HG02759 (cell line): ENCODE measurements around the gene CCDC33.

Experiments used
- ATAC-seq: cut with Tn5 transposase; IDR thresholded peaks from one replicate; pipeline ENCODE4 v1.9.1; 2021; ENCODE audit warnings: mild to moderate bottlenecking, moderate library complexity; ENCODE audit not compliant: unreplicated experiment

Gene CCDC33

DNA sequence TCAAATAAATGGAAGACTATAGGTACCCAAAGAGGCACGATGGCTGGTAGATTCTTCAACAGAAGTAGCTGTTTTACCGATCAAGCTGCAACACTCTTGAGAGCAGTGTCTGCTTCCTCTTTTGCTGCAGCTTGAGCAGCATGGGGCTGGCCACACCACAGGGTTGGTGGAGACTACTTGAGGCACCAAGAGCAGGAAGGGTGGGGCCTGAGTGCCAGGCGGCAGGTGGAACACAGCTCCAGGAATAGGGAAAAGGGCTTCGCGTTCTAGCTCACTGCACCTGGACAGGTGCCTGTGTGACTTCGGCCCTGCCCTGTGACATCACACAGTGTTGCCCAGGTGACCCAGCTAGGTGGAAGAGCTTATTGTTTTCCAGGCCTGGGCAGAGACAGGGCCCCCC lies at the start of gene CCDC33:
TSS of gene CCDC33 (plus strand) at position 365 of the 400 bp plus-strand sequence. CDS start 394 bp downstream, outside the sequence.
- no peak for ATAC-seq

DNA sequence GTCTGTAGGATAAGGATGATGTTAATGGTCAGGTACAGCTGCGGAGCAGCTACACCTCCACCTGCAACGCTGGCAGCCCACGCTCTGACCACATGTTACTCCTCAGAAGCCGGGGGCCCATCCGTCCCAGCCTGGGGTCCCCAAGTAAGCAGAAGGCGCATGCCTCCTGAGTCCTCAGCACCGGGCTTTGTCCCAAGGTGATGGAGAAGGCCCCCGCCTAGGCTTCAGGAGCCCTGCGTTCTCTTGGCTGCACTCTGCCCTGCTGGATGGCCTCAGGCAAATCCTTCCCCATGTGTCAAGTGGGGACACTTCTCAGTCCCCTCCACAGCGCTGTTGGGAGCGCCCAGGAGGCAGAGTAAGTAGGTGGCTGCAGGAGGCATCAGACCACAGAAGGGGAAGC lies 47.9 kb upstream of the CCDC33 start:
- ATAC-seq = no peak

- ATAC-seq = no peak
Observed at GRCh38 chr15:74191798-74192197, 44.3 kb upstream of the CCDC33 start.

DNA sequence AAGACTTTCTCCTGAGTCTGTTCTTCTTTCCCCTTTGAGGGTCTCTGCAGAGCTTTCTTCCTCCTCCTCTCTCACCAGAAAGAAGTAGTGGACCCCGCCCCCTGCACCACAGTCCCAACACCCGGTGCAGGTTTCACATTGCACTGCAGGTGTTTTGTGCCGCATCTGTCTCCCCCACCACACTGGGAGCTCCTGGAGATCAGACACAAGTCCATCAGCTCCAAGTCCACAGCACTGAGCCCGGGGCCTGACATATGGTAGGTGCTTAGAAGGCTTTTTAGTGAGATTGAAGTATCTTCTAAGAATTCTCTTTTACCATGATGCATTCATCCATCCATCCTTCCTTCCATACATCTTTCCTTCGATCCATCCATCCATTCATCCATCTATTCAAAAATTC lies 43.4 kb upstream of the CCDC33 start:
- no peak for ATAC-seq

DNA sequence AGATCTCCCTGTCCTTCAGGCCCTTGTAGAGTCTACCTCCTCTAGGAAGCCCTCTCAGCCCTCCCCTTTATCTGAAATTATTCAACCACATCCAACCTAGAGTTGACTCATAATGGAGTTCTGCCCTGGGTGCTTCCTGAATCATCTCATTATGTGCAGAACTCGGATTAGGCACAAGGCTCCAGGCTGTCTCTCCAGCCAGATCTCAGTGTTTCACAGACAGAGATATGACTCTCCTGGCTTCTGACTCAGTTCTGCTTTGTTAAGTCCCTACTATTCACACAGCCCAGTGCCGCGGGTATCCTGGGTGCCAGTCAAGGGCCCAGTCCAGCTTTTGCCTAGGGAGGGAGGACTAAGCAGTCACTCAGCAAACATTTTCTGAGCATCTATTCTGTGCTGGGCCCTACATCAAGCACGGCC lies 42.8 kb upstream of the CCDC33 start:
- no peak for ATAC-seq

DNA sequence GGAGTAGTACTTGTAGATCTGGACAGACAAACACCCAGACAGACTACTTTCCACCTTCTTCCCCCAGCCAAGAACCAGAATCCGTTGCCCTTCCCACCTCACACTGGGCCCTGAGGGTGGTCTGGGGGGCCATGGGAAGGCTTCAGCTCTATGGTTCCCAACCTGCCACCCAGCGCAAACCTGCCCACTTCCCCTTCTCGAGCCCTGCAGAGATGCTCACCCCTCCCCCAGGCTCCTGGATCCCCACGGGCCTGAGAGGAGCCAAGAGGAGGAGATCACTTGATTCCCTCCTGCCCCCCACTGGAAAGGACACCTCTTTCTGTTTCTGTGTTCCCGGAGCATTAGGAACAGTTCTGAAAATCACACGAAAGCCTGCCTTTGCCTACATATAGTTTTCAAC lies 42.2 kb upstream of the CCDC33 start:
- ATAC-seq = no peak

- ATAC-seq = no peak
Observed at GRCh38 chr15:74194572-74195559, 41.3 kb upstream of the CCDC33 start.

DNA sequence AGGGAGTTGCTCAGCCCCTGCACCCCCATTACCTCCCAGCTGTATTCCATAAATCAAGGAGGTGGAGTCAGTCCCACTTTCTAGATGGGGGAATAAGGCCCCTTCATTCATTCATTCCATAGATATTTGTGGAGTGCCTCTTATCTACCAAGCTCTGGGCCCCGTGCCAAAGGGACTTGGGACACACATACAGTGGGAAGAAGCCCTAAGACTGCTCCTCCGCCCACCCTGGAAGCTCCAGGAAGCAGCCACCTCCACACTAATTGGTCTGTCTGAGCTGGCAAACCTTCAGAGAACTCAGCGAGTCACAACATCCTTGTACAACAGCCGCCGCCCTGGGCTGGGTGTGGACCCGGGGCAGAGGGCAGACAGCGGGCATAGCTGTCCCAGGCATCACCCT lies 40.0 kb upstream of the CCDC33 start:
- ATAC-seq = no peak

DNA sequence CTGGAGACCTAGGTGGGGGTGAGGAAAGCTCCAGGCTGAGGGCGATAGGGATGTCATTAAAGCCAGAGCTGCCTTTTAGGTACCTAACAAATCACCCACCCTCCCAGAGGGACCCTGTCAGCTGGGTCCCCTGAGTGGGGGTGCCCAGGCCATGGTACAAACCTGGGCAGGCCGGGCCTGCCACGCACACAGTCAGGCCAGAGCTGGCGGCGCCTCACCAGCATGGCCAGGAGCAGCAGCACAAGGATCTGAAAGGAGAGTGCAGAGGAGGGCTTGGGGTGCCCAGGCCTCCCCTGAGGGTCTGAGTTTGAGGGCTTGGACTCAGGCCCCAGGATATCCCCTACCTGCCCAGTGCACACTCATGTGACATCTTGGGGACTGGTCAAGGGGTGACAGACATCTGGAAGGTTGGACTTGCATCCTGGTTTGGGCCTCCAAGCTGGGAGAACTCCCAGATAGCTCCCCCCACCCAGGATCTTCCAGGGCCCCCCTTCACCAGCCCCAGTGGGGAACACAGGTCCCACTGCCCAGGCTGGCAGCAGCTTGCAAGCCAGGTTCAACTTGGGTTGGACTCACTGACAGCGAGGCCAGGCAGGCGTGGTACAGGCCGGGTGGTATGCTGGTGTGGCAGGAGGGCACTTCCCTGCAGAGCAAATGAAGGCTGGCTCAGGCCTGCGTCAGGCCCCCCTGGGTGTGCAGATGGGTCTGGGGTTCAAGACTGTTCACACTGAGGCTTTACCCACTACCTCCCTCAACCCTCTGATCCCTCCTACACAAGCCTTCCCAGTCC lies 38.8 kb upstream of the CCDC33 start:
- no peak for ATAC-seq

- ATAC-seq = no peak
Observed at GRCh38 chr15:74199297-74199652, 36.9 kb upstream of the CCDC33 start.

GRCh38 chr15:74200412-74200815 lies 35.7 kb upstream of the CCDC33 start:
- no peak for ATAC-seq

GRCh38 chr15:74200871-74201419 lies 35.2 kb upstream of the CCDC33 start:
- ATAC-seq = no peak

- ATAC-seq = no peak
Observed at GRCh38 chr15:74201710-74202420, 34.3 kb upstream of the CCDC33 start.

GRCh38 chr15:74202452-74203401 lies 33.4 kb upstream of the CCDC33 start, which contains the start of gene STRA6:
Gene STRA6, minus strand, starts transcription at chr15:74202787. Its CDS starts 520 bp downstream, at chr15:74202267.
- no peak for ATAC-seq

- ATAC-seq = no peak
Observed at GRCh38 chr15:74203914-74204431, 32.2 kb upstream of the CCDC33 start.

DNA sequence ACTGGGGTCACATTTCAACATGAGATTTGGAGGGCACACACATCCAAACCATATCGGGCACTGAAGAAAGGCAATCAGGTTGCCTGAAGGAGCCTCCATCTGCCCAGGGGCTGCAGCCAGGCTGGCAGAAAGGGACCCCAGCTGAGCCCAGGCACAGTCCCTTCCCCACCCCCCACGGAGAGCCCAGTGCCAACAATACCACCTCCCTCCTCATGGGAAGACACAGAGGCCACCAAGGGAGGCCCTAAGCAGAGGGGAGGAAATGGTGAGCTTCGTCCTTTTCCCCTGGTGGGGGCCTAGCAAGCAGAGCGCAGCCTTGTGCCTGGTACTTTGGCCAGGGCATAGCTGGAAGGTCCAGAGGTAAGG lies 30.6 kb upstream of the CCDC33 start:
- ATAC-seq = no peak

DNA sequence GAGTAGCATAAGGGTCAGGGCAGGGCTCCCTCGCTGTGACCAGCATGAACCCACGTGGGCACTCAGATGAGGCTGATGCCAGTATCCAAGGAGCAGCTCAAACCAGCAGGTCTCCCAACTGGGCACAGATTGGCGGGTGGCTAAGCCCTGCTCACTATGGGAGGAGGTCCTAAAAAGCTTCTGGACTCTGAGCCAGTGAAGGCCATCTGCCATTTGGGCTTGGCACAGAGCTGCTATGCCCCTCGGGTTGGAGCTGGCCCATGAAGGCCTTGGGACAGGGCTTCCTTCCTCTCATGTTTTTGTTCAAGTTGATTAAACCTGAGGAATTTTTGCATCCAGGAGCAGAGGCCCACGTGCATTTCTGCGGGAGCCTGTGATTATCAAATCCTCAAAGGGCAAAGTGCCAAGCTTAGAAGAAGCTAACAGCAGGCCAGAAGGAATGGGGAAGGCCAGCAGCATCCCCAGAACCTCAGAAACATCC lies 29.3 kb upstream of the CCDC33 start:
- no peak for ATAC-seq

- no peak for ATAC-seq
Observed at GRCh38 chr15:74207652-74208440, 28.3 kb upstream of the CCDC33 start.

DNA sequence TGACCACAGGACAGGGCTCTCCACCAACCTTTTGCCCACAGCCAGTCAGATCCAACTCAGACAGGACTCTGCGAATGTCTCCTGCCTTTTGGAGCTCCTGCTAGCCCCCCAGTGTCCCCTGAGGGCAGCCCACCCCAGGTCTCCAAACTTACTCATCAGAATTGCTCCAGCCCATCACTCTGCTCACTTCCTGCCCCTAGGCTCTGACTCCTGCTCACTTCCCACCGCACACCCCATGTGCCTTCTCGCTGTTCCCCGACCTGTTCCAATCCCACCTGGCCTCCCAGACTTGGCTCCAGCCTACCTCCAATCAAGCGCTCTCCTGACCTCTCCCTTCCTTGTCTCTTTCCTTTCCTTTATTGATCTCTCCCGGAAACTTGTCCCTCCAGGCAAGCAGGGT lies 27.6 kb upstream of the CCDC33 start:
- no peak for ATAC-seq
